Ishikawa (cell line): ENCODE measurements around the gene TRIO.

Experiments
- CEBPB ChIP-seq: IDR thresholded peaks from 2 replicates; pipeline ENCODE4 v1.6.1; 2012
- CREB1 ChIP-seq: IDR thresholded peaks from 2 replicates; pipeline ENCODE4 v1.6.1; 2012; ENCODE audit warnings: low read depth
- EGR1 ChIP-seq: IDR thresholded peaks from 2 replicates; pipeline ENCODE4 v1.6.1; 2012
- EP300 ChIP-seq: IDR thresholded peaks from 2 replicates; pipeline ENCODE4 v1.6.1; 2012; ENCODE audit warnings: borderline replicate concordance
- FOXM1 ChIP-seq: IDR thresholded peaks from 2 replicates; pipeline ENCODE4 v1.6.1; 2012; ENCODE audit warnings: low read depth, borderline replicate concordance
- MAX ChIP-seq: IDR thresholded peaks from 2 replicates; pipeline ENCODE4 v1.6.1; 2012
- NFIC ChIP-seq: IDR thresholded peaks from 2 replicates; pipeline ENCODE4 v1.6.1; 2012
- RAD21 ChIP-seq: IDR thresholded peaks from 2 replicates; pipeline ENCODE4 v1.6.1; 2012; ENCODE audit warnings: low read depth
- REST ChIP-seq: IDR thresholded peaks from 2 replicates; pipeline ENCODE4 v1.6.1; 2012; ENCODE audit warnings: low read depth, mild to moderate bottlenecking
- TAF1 ChIP-seq: IDR thresholded peaks from 2 replicates; pipeline ENCODE4 v1.6.1; 2012; ENCODE audit warnings: low read depth, mild to moderate bottlenecking
- TCF12 ChIP-seq: IDR thresholded peaks from 2 replicates; pipeline ENCODE4 v1.6.1; 2012; ENCODE audit warnings: low read depth
- TEAD4 ChIP-seq: IDR thresholded peaks from 2 replicates; pipeline ENCODE4 v1.6.1; 2012
- USF1 ChIP-seq: IDR thresholded peaks from 2 replicates; pipeline ENCODE4 v1.6.1; 2012
- YY1 ChIP-seq: IDR thresholded peaks from 2 replicates; pipeline ENCODE4 v1.6.1; 2012; ENCODE audit warnings: low read depth
- ZBTB7A ChIP-seq: IDR thresholded peaks from 2 replicates; pipeline ENCODE4 v1.6.1; 2012; ENCODE audit warnings: low read depth

The TRIO gene

GRCh38 chr5:14256756-14257393 is 113.7 kb downstream of the TRIO start:
- TF ChIP-seq TCF12 (no peak), NFIC (no peak), REST (no peak), ZBTB7A (no peak), RAD21 (no peak), TEAD4 (no peak), MAX (no peak), CEBPB (no peak), USF1 (no peak), FOXM1 (no peak), YY1 (no peak), EP300 (no peak), CREB1 (no peak), TAF1 (no peak), EGR1 (no peak)

GRCh38 chr5:14257995-14258403 is 114.9 kb downstream of the TRIO start:
- no peak for TF ChIP-seq EGR1

- TF ChIP-seq TCF12 (no peak), YY1 (no peak), ZBTB7A (no peak), NFIC (no peak), TEAD4 (no peak), MAX (no peak), USF1 (no peak), CEBPB (no peak), RAD21 (no peak), EP300 (no peak)
These were observed 115.7 kb downstream of the TRIO start for GRCh38 chr5:14258840-14259239.

GRCh38 chr5:14260637-14261036 is 117.5 kb downstream of the TRIO start:
- TF ChIP-seq YY1 = no peak

- TF ChIP-seq TAF1 (no peak), EP300 (no peak), NFIC (no peak), FOXM1 (no peak), REST (no peak), USF1 (no peak), TCF12 (no peak), RAD21 (no peak), EGR1 (no peak), CREB1 (no peak), ZBTB7A (no peak), TEAD4 (no peak), CEBPB (no peak), YY1 (no peak), MAX (no peak)
These were observed 118.1 kb downstream of the TRIO start for GRCh38 chr5:14261235-14261634.

GRCh38 chr5:14261856-14262611 is 118.9 kb downstream of the TRIO start:
- TF ChIP-seq NFIC (no peak), TCF12 (no peak), TAF1 (no peak), EP300 (no peak), MAX (no peak), EGR1 (no peak), REST (no peak), CREB1 (no peak), YY1 (no peak), RAD21 (no peak), FOXM1 (no peak), TEAD4 (no peak)
